GM18861 (cell line): ENCODE results near the gene ERMAP.

Source experiments
- ATAC-seq: cut with Tn5 transposase; IDR thresholded peaks from one replicate; pipeline ENCODE4 v1.9.1; 2021; ENCODE audit not compliant: unreplicated experiment

ERMAP gene, protein sequence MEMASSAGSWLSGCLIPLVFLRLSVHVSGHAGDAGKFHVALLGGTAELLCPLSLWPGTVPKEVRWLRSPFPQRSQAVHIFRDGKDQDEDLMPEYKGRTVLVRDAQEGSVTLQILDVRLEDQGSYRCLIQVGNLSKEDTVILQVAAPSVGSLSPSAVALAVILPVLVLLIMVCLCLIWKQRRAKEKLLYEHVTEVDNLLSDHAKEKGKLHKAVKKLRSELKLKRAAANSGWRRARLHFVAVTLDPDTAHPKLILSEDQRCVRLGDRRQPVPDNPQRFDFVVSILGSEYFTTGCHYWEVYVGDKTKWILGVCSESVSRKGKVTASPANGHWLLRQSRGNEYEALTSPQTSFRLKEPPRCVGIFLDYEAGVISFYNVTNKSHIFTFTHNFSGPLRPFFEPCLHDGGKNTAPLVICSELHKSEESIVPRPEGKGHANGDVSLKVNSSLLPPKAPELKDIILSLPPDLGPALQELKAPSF

DNA sequence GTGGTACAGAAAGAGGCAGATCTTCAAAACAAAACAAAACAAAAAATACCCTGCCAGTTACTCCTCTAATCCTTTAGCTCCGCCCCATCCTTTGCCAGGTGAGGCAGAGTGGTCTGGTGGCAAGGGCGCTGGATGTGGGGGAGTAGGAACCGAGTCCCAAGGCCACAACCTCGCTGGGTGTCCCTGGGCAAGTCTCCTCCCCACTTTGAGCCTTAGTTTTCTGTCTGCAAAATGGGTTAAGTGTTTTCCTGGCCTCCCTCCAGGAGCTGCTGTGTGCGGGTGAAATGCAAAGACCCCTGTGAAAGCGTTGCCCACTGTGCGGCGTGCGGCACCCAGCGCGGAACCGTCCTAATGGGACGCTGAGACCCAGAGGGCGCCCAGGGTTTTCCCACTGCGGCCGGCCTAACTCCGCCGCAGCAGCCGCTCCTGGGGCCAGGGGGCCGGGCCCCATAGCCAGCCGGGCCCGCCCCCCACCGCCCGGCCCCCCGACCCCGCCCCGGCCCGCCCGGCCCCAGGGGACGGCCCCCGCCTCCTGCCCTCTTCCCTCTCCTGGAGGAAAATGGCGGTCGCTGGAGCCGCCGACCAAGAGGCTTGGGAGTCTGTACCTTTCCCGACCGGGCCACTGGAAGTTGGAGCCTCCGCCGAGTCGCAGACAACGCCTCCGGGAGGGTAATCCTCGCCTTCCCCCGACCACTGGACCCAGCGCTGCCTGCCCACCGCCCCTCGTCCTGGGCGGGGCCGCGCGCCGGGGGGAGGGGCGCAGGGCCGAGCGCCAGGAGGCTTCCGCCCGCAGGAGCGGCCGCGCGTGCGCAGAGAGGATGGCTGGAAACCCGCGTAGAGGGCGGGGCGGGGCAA, at the start of gene ERMAP, which contains the start of gene SVBP:
ERMAP (plus strand) TSS at position 538 of the 855 bp plus-strand sequence. CDS start 13,327 bp downstream, outside the sequence.
SVBP (minus strand) TSS at position 813 of the 855 bp plus-strand sequence. CDS start 853 bp downstream, outside the sequence.
- ATAC-seq, result peak; percentile 62

DNA sequence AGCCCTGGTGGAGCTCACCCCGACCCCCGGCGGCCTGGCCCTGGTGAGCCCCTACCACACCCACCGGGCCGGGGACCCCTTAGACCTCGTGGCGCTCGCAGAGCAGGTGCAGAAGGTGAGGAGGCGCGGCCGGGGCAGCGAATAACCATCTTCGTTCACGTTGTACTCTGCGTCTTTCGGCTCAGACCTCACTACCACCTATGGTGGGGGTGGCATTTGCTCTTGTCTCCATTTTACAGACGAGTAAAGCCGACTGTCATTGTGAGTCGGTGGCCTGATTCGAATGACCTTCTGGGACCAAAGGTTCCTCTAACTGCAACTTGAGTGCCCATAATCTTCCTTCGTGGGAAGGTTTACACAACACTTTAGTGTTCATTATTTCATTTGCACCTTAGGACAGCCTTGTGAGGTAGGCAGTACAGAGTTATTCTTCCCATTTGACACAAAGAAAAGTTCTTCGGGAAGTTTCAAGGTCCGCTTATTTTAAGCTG, 49.4 kb upstream of the ERMAP start:
- peak; percentile 4 for ATAC-seq

DNA sequence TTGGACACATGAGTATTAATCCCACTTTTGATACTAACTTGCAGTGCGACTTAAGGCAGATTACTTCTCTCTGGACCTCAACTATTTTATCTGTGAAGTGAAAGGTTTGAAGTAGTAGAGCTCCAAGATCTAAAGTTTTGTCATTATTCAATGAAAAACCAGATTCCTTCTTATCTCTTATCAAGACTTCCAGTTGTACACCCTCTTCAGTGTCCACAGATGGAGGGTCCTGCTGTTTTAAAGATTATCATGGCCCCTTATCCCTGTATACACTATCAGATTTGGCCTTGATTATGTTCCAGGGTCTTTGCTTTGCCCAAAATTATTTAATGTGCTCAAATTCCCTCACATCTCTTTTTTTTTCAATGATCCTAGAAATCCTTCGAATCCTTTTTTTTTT, 48.8 kb upstream of the ERMAP start:
- no peak for ATAC-seq

DNA sequence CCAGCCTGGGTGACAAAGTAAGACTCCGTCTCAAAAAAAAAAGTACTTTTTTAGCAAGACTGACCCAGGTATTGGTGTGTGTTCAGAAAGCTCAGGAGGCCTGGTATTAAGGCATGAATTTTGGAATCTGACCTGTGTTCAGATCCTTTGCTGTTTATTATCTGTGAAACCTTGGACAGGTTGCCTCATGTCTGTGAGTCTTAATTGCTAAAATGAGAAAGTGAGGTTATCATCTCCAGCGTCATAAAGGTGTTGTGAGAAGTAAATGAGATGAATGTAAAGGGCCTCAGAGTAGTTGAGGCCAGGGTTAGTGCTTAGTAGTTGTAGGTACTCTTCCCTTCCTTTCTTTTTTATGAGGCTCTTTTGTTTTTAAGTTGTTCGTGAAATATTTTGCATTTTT, 47.1 kb upstream of the ERMAP start:
- ATAC-seq, result no peak

DNA sequence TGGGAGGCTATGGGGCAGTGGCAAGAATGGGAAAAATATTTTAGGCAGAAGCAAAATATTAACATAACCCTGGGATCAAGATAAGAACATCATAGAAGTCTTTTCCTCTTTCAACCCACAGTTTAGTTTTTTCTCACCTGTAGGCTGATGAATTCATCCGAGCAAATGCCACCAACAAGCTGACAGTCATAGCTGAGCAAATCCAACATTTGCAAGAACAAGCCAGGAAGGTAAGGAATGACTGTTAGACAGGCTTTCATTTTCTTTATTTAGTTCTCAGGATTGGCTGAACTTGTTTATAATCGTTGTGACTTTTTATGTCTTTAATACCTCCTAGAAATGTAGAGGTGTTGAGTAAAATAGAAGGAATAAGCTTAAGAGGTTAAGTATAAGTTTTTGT, 43.5 kb upstream of the ERMAP start:
- no peak for ATAC-seq

DNA sequence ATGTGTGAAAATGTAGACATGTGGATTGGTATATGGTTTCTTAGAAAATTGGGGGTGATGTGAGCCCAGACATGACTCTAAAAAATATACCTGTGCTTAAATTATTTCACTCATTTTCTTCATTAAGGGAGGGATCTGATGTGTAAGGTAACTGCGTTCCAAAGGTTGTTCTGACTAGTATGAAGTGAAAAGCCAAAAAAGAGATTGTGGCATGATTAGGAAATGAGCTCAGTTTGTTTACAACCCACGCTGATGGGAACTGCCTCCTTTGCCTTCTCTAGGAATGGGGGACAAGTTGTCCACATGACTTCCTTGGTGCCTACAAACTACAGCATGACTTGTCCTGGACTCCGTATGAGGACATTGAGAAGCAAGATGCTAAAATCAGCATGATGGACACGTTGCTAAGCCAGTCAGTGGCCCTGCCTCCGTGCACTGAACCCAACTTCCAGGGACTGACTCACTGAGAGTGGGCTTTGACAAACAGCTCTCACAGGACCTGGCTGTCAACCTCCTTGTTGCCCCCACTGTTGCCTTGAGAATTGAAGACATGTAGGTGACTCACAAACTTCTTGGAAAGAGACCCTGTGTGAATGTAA, 41.9 kb upstream of the ERMAP start:
- ATAC-seq, result no peak

DNA sequence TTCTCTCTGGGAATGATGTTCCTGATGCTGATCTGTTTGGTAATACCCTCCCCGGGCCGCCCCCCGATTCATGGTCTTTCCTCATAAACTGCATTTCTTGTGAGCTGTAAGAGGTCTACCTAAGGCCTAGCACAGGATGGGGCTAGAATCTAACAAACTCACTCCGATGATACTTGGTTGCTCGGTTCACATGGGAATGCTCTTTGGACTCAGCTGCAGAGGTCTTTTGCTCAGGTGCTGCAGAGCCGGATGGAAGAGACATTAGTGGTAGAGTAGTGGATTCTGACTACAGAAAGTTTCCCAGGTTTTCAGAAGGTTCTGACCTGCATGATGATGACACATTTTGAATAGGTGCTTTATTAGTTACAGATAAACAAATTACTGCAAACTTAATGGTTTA, 40.4 kb upstream of the ERMAP start:
- no peak for ATAC-seq

DNA sequence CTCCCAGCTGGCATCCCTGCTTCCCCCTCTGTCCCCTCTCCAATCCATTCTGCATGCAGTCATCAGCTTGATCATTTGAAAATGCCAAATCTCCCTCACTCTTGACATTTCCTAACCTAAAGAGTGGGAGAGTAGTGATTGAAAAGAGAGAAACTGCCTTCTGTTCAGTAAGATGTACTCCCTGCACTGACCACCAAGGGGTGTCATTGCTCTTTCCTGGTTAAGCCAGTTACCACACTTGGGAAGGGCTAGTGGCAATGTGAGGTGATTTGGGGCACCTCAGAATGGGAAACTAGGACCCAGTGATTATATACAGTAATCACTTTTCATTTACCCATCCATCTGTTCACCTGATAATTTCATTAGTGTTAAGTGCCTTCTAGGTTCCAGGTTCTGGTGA, 39.1 kb upstream of the ERMAP start:
- ATAC-seq, result no peak

DNA sequence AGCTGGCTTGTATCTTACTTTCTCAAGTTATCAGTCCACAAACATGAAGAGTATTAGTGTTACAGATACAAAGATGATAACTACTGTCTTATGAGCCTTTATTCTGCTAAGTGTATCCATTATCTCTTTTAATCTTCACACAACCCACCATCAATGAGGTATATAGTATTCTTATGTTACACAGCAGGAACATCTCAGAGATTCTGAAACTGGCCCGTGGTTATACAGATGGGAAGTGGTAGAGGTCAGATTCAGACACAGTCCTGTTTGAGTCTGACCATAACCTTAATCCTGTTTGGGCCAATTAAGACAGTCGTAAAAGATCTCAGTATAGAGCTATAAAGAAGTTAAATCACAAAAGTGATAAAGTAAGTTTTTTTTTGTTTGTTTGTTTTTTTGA, 37.2 kb upstream of the ERMAP start:
- no peak for ATAC-seq

DNA sequence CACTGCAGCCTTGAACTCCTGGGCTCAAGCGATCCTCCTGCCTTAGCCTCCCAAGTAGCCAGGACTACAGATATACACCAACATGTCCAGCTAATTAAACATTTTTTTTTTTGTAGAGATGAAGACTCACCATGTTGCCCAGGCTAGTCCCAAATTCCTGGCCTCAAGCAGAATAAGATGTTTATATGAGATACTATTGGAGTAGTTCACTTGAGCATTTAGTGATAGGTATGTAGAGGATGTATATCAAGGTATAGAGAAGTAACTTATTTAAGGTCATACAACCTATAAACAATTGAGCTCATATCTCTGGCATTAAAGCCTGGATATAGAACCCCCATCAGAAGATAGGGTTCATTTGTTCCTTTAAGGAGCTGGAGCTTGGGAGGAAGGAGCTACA, 36.7 kb upstream of the ERMAP start:
- ATAC-seq, result no peak

DNA sequence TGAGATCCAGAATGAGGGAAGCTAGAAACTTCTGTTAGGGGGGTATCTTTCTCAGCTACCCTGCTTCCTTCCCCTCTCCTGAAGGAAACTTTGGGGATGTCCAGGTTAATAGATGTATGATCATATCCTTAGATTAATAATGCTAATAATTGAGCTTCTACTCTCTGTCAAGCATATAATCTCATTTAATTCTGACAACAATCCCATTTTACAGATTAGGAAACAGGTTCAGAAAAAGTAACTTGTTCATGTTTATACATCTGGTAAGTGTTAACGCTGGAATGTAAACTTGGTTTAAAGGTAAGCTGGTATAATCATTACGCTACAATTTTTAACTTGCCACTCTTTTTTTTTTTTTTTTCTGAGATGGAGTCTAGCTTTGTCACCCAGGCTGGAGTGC, 33.8 kb upstream of the ERMAP start:
- ATAC-seq, result no peak

DNA sequence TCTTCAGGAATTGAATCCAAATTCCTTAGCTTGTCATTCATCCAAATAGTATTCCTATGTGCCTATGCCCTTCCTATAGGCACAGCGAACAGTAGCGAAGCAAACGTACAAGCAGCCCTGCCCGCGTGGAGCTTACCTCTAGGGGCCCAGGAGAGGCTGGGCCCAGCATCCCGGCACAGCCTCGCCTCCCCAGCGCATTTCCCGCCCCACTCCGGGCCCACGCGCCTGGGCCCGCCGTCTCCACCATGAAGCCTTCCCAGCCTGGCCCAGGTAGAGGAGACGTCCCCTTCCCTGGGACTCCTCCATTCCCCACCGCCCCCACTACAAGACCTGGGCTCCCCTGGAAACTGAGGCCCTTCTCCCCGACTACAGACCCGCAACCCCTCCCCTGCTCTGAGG, 32.4 kb upstream of the ERMAP start:
- ATAC-seq, result no peak

DNA sequence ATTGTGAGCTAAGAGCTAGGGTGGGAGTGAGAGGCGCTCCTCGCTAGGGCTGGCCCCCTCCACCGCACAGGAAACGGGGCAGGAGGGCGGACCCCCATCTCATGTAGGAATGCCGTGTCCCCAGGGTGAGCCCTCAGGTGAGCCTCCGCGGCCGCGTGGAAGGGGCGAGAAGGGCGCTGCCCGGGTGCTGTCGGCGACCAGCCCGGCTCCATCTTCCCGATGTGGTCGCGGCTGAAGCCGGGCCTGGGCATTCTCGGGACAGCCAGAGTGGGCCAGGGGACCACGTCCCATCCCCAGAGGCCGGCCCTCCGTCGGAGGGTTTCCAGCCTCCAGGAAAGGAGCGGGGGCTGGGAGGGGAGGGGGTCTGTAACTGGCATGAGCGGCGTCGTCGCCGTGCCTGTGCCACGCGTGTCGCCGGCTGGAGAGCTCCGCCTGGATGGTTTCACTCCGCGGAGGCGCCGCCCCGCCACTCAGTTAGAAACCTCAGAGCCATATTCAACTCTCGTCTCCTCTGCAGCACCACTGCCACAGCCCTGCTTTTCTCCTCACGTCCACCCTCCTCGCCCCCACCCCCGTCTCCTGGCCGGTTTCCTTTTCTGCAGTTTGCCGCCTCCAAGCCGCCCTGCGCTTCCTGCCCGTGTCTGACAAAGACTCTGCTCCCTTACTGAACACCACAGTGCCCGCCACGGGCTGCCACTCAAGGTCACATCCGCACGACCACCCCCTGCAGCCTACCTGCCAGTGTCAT, 31.8 kb upstream of the ERMAP start, which contains the start of gene TMEM269:
TMEM269 (plus strand) TSS at position 46 of the 748 bp plus-strand sequence. CDS start 4,903 bp downstream, outside the sequence.
- ATAC-seq, result no peak

DNA sequence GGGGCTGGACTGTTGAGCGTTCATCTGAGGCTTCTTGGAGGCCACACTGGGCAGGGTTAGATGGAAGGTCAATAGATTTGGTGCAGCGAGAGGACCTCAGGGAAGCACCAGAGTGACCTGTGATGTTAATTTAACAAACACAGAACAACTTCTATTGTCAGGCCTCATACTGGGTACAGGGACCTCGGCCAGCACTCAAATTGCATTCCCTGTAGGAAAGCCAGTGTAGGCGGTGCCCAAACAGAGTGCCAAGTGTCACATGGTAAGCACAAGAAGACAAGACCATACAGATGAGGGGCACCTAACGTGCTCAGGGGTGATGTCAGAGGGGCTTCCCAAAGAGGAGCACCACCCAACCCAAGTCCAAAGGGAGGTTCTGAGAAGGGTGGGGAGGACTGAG, 30.8 kb upstream of the ERMAP start:
- ATAC-seq, result no peak

DNA sequence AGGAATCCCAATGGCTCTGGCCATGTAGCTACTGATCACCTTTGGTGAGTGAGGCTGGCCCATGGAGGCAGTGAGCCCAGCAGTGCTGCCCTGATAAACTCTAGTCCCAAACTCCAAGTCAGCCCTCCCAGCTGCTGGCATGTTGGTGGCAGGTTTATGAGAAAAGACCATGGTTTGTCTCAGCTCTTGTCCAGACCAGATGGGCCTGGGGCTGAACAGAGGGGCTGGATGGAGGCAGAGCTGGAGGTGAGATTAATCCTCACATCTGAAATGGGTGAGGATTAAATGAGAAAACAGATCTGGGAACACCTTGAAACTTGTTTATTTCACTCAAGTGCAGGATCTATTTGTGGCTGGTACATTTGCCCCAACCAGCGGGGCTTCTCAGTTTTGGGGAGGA, 28.9 kb upstream of the ERMAP start:
- no peak for ATAC-seq

DNA sequence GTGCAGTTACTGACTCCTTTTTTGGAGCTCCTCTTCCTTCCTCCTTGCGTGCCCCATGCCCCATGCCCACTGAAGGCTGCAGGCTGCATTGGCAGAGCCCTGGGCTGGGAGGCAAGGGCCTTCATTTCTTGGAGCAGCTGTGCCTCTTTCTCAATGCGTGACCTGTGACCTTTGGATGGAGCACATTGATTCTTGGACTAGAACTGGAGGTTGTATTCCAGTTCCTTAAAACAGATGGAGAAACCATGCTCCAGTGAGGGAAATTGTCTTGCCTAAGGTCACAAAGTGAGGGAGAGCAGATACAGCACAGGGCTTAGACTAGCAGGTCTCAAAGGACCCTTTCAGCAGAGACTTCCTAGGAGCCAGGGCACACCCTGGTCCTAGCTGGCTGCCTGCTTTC, 23.1 kb upstream of the ERMAP start:
- ATAC-seq, result no peak

DNA sequence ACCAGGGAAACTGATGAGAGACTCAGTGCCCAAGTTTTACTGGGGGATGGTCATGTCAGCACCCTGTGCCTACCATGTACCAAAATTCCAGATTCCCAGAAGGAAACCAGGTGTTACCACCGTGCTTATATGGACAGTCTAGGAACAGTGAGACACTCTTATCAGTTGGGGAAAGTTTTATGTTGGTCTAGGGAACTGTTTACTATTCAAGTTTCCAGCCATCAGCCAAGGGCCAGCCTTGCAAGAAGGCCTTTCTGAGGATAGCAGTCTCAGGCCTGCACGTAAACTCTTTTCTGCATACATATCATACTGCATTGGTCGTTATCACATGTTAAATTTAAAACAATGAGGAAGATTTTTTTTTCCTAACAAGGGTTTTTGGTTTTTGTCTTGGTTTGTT, 19.5 kb upstream of the ERMAP start:
- ATAC-seq, result no peak

DNA sequence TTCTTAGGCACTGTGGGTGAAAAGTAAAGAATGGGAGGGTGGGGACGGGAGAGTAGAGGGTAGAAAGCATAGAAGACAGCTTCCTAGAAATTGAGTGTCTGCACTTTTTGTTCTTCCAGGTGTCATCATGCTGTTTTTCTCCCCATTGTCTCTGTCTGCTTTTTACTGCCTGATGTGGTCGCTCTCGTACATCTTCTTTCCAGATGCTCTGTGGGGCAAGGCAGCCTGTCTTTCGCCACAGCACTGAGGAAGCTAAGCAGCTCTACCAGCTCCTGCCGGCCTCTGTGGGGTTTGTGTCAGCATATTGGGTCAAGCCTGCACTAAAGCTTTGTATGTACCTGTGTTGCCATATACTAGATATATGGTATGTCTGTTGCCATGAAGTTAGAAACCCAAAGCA, 18.9 kb upstream of the ERMAP start:
- ATAC-seq, result no peak

DNA sequence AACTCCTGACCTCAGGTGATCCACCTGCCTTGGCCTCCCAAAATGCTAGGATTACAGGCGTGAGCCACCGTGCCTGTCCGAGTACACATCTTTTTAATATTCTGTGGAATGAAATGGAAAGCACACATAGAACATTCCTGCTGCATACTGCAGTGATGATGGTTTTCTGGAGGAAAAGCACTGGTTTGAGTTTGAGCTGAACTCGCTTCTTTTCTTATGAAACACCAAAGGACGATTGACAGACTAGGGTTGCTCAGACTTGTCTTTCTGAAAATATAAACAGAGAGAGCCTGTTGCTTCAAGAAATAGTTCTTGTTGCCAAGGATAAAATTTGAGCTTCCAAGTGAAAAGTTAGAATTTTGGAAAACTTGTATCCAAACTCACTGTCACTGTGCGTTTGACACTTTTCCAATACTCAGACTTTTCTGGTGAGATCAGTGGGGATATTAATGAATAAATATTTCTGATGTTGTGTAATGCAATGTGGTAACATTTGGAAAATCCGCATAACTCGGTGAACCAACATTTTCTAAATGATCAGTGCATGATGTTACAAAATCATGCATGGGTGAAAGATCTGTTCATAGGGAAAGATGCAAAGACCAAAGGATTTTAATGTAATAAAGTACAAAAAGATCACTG, 15.0 kb upstream of the ERMAP start:
- ATAC-seq, result no peak

DNA sequence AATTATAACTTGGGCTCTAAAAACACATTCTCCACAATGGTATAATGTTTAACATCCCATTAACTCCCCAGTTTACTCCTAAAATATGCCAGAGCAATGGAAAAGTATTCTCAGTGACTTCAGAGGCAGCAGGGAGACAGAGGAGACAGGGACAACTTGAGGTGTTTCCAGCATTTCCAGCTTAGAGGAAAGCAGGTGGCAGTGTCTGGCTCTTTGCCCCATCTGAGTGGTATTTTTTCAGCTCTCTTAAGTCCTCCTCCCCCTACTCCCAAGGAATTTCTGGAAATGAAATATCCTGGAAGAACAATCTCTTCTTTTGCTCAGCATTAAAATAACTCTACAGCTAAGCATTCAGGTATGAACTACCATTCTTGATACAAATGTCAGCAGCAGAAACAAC, 10.8 kb upstream of the ERMAP start:
- ATAC-seq, result no peak
